PC-9 (cell line): ENCODE results near the gene TRAPPC11. TPM values are rescaled to one million over a fixed set of nuclear protein-coding genes. Genes with fewer than 3 reads are reported as not detected.

ENCODE experiments used
- BruUV-seq: library from RNA; stranded (reverse); fragments of 400-500 nt; replicated peaks from 2 replicates; lab custom pipeline; 2021; lab: Mats Ljungman, UMichigan
- CTCF ChIA-PET: fragments of 300-600 bp; sonication (Branson Sonifier 250); formaldehyde crosslinking; loops from one replicate; lab custom pipeline; 2022; ENCODE audit warnings: antibody characterized with exemption; lab: Charles Lee
- POLR2A ChIA-PET: fragments of 300-600 bp; sonication (Branson Sonifier 250); formaldehyde crosslinking; loops from one replicate; lab custom pipeline; 2022; ENCODE audit warnings: antibody characterized with exemption; ENCODE audit not compliant: unreplicated experiment; lab: Charles Lee
- DNase-seq, 2 experiments: peaks; one replicate each; pipeline versions ENCODE4 v3.0.0 to v3.0.0-alpha.2; 2015 to 2022; ENCODE audit warnings: mixed read lengths in 1 of 2
- H2AFZ ChIP-seq: fragments of 200-600 bp; sonication (generic); 2 replicates; pipeline ENCODE4 v1.8.1; 2017; ENCODE audit warnings: antibody characterized with exemption
- H3F3A ChIP-seq: fragments of 200-600 bp; sonication (generic); 2 replicates; pipeline ENCODE4 v1.8.1; 2017; ENCODE audit warnings: antibody characterized with exemption, mild to moderate bottlenecking, low read depth; ENCODE audit not compliant: insufficient read depth
- H3K27ac ChIP-seq: fragments of 200-600 bp; sonication (generic); 2 replicates; pipeline ENCODE4 v1.6.1; 2016; ENCODE audit warnings: mixed run types
- H3K27me3 ChIP-seq: fragments of 200-600 bp; sonication (generic); 2 replicates; pipeline ENCODE4 v1.6.1; 2016; ENCODE audit warnings: low read depth, mixed run types; ENCODE audit not compliant: insufficient read depth
- H3K36me3 ChIP-seq: fragments of 200-600 bp; sonication (generic); 2 replicates; pipeline ENCODE4 v1.6.1; 2016; ENCODE audit warnings: low read depth, mixed run types
- H3K4me1 ChIP-seq: fragments of 200-600 bp; sonication (generic); replicated peaks from 2 replicates; pipeline ENCODE4 v1.6.1; 2016; ENCODE audit warnings: mixed run types; ENCODE audit not compliant: insufficient read depth
- H3K4me2 ChIP-seq: fragments of 200-600 bp; sonication (generic); 2 replicates; pipeline ENCODE4 v1.6.1; 2017; ENCODE audit warnings: mixed run types
- H3K4me3 ChIP-seq: fragments of 200-600 bp; sonication (generic); 2 replicates; pipeline ENCODE4 v1.6.1; 2016; ENCODE audit warnings: mixed run types
- H3K79me2 ChIP-seq: fragments of 200-600 bp; sonication (generic); 2 replicates; pipeline ENCODE4 v1.6.1; 2017; ENCODE audit warnings: low read depth, mixed run types
- H3K9me2 ChIP-seq: fragments of 200-600 bp; sonication (generic); 2 replicates; pipeline ENCODE4 v1.8.1; 2017; ENCODE audit warnings: mild to moderate bottlenecking; ENCODE audit not compliant: insufficient read depth
- H3K9me3 ChIP-seq: fragments of 200-600 bp; sonication (generic); 2 replicates; pipeline ENCODE4 v1.8.1; 2016; ENCODE audit warnings: low read depth; ENCODE audit not compliant: insufficient read depth
- H4K20me1 ChIP-seq: fragments of 200-600 bp; sonication (generic); 2 replicates; pipeline ENCODE4 v1.8.1; 2017; ENCODE audit not compliant: insufficient read depth
- CTCF ChIP-seq: fragments of 200-600 bp; sonication (generic); conservative IDR thresholded peaks from 2 replicates; pipeline ENCODE4 v1.6.1; 2017; ENCODE audit warnings: mixed run types, antibody characterized with exemption, mild to moderate bottlenecking, moderate library complexity
- EZH2 ChIP-seq: fragments of 200-600 bp; sonication (generic); IDR thresholded peaks from 2 replicates; pipeline ENCODE4 v1.8.0; 2017; ENCODE audit warnings: antibody characterized with exemption, low read depth
- intact Hi-C: fragments of 100-400 bp; cut with micrococcal nuclease; formaldehyde crosslinking; loops from one replicate; pipeline ENCODE4 v1.10.0; 2022; ENCODE audit not compliant: unreplicated experiment
- total RNA-seq: library from RNA; stranded (reverse); gene quantifications from 2 replicates; pipeline ENCODE4 v1.2.3, GENCODE V29; 2021

TRAPPC11 gene
- total RNA-seq, 1 experiment from 2014 or later = 29.0 TPM

GRCh38 chr4:183670251-183670650 is 11.2 kb downstream of the TRAPPC11 start:
- intact Hi-C loops = no loop called here
- H3K4me2 ChIP-seq = no peak overlapping the region
- H3K27ac ChIP-seq = no peak overlapping the region
- no peaks in the 10 kb centered on the region for H3K4me1 ChIP-seq
- no peak overlapping the region for H2AFZ ChIP-seq
- BruUV-seq = no TSS peak
- H3K27me3 ChIP-seq = no peaks in the 10 kb centered on the region
- no peak overlapping the region for H3K4me3 ChIP-seq
- ChIA-PET POLR2A (interaction anchor here (0.6 kb wide), 1 partner anchor 21 kb away, joined by 4 read pairs; no protein-coding TSS in a partner anchor), CTCF (no interaction called here)
- H3F3A ChIP-seq = no peaks in the 10 kb centered on the region
- no peaks in the 10 kb centered on the region for H3K9me2 ChIP-seq
- H3K79me2 ChIP-seq = no peaks in the 10 kb centered on the region
- DNase-seq = no peak
- no peaks in the 10 kb centered on the region for H3K36me3 ChIP-seq
- TF ChIP-seq EZH2 (no peak), CTCF (no peak)
- H4K20me1 ChIP-seq = no peaks in the 10 kb centered on the region
- H3K9me3 ChIP-seq = no peaks in the 10 kb centered on the region

DNA sequence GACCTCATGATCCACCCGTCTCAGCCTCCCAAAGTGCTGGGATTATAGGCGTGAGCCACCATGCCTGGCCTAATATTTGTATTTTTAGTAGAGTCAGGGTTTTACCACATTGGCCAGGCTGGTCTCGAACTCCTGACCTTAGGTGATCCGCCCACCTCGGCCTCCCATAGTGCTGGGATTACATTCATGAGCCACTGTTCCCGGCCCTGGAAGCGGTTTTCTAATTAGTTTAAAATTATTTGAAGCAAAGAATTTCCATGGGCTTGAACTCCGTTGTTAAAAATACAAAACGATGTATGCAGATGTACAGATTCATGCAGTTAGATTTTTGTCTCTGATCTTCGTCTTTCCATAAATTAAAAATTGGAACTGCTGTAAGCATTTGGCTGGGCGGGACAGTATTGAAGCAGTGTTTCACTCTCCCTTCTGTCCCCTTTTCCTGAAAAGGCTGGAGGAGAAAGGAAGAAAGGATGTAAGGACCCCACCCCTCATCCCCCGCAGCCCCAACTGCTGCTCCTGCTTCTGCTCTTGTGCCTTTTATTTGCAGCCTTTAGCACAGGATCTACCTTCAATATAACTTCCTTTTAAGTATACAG is 12.0 kb downstream of the TRAPPC11 start:
- Histone ChIP-seq H2AFZ (no peak overlapping the region), H3K4me3 (no peak overlapping the region), H3F3A (no peaks in the 10 kb centered on the region), H4K20me1 (no peaks in the 10 kb centered on the region), H3K36me3 (no peaks in the 10 kb centered on the region), H3K27me3 (no peaks in the 10 kb centered on the region), H3K27ac (no peak overlapping the region), H3K79me2 (no peaks in the 10 kb centered on the region), H3K9me3 (no peaks in the 10 kb centered on the region), H3K9me2 (no peaks in the 10 kb centered on the region), H3K4me1 (no peaks in the 10 kb centered on the region), H3K4me2 (no peak overlapping the region)
- ChIA-PET CTCF (no interaction called here), POLR2A (no interaction called here)
- intact Hi-C loops = no loop called here
- no TSS peak for BruUV-seq
- TF ChIP-seq CTCF = no peak
- no peak for TF ChIP-seq EZH2
- no peak for DNase-seq

DNA sequence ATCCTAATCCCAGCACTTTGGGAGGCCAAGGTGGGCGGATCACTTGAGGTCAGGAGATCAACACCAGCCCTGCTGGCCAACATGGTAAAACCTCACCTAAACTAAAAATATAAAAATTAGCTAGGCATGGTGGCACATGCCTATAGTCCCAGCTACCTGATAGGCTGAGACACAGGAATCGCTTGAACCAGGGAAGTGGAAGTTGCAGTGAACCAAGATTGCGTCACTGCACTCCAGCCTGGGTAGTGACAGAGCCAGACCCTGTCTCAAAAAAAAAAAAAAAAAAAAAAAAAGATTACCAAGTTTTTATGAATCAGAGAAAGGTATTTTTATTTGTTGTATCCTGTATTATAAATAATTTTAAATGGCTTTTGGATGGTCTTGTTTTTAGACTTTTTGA is 15.1 kb downstream of the TRAPPC11 start:
- no peaks in the 10 kb centered on the region for H3K79me2 ChIP-seq
- TF ChIP-seq CTCF = no peak
- TF ChIP-seq EZH2 = no peak
- no peaks in the 10 kb centered on the region for H3K36me3 ChIP-seq
- ChIA-PET CTCF (no interaction called here), POLR2A (interaction anchor here (0.5 kb wide), 1 partner anchor 54 kb away, joined by 3 read pairs; no protein-coding TSS in a partner anchor)
- H3F3A ChIP-seq = no peaks in the 10 kb centered on the region
- H2AFZ ChIP-seq = no peak overlapping the region
- no peaks in the 10 kb centered on the region for H4K20me1 ChIP-seq
- H3K4me2 ChIP-seq = no peak overlapping the region
- H3K27me3 ChIP-seq = no peaks in the 10 kb centered on the region
- BruUV-seq = no TSS peak
- H3K9me2 ChIP-seq = no peaks in the 10 kb centered on the region
- no peaks in the 10 kb centered on the region for H3K4me1 ChIP-seq
- intact Hi-C loops = no loop called here
- no peak overlapping the region for H3K27ac ChIP-seq
- no peaks in the 10 kb centered on the region for H3K9me3 ChIP-seq
- no peak overlapping the region for H3K4me3 ChIP-seq
- DNase-seq = no peak
